ENCODE results near the gene MTAP.

- TF ChIP-seq ZBTB7A (tag by site-specific recombination; IDR thresholded peaks at IDR 0.05; ENCODE audit: low read depth), result no peak
- TF ChIP-seq CTCF (tag by site-specific recombination; IDR thresholded peaks at IDR 0.05), result no peak
- TF ChIP-seq ZNF530 (tag by site-specific recombination; IDR thresholded peaks at IDR 0.05; ENCODE audit: low read depth), result no peak
Observed at GRCh38 chr9:21941337-21941995, 139.0 kb downstream of the MTAP start.
